Esophagus muscularis mucosa (tissue), 4 donors: ENCODE data around the gene FA2H. TPM values are rescaled to one million over a fixed set of nuclear protein-coding genes. Genes with fewer than 3 reads are reported as not detected.

Experiments used
- DNase-seq: peaks from one replicate; pipeline ENCODE4 v3.0.0-alpha.2; 2017; ENCODE audit errors: extremely low spot score
- H3K27ac ChIP-seq, 4 donors: fragments of 200-600 bp; sonication (generic); replicated peaks in 1 of 4; 1 replicate in 3 of 4; 2 replicates in 1 of 4; pipeline ENCODE4 v1.5.1; 2016 to 2019; ENCODE audit warnings: mild to moderate bottlenecking in 1 of 4
- H3K27me3 ChIP-seq, 4 donors: fragments of 200-600 bp; sonication (generic); one replicate each; pipeline versions ENCODE4 v1.5.1 to v1.6.0; 2016 to 2019
- H3K36me3 ChIP-seq, 4 donors: fragments of 200-600 bp; sonication (generic); one replicate each; pipeline ENCODE4 v1.5.1; 2016 to 2019
- H3K4me1 ChIP-seq, 4 donors: fragments of 200-600 bp; sonication (generic); one replicate each; pipeline ENCODE4 v1.5.1; 2016 to 2019
- H3K4me3 ChIP-seq, 4 donors: fragments of 200-600 bp; sonication (generic); 1 replicate in 2 of 4; 2 replicates in 2 of 4; pipeline ENCODE4 v1.5.1; 2016 to 2019; ENCODE audit warnings: mild to moderate bottlenecking in 4 of 4, moderate library complexity in 1 of 4
- H3K9me3 ChIP-seq, 4 donors: fragments of 200-600 bp; sonication (generic); 1 replicate in 3 of 4; 2 replicates in 1 of 4; pipeline ENCODE4 v1.5.1; 2016 to 2019
- EP300 ChIP-seq: sonication (generic); formaldehyde crosslinking; IDR thresholded peaks from one replicate; pipeline ENCODE4 v1.6.1; 2017; ENCODE audit warnings: antibody characterized with exemption
- POLR2A ChIP-seq: fragments of 450-650 bp; IDR thresholded peaks from one replicate; pipeline ENCODE4 v1.6.1; 2017; ENCODE audit warnings: antibody characterized with exemption, moderate library complexity, mild to moderate bottlenecking, low read depth
- POLR2AphosphoS5 ChIP-seq, 2 donors: sonication (generic); formaldehyde crosslinking; IDR thresholded peaks; one replicate each; pipeline ENCODE4 v1.6.1; 2017; ENCODE audit warnings: antibody characterized with exemption in 2 of 2
- WGBS: methylation state at CpG from one replicate; pipeline ENCODE4 v1.1.5; 2018; 5-methylcytosine and 5-hydroxymethylcytosine counted together
- intact Hi-C: fragments of 100-400 bp; cut with DNase I; formaldehyde crosslinking; loops from one replicate; pipeline ENCODE4 v1.15.1; 2023
- total RNA-seq, 4 donors: library from RNA; depleted of rRNA; stranded (reverse); fragments of >200 nt; gene quantifications; one replicate each; pipeline versions ENCODE4 v1.1.0 to v1.2.1, GENCODE V29; 2016
- TF ChIP-seq, protein P1 (sequence below), 3 experiments: fragments of 200-600 bp in 2 of 3; fragments of 450-650 bp in 1 of 3; sonication (generic) in 2 of 3; IDR thresholded peaks; one replicate each; pipeline ENCODE4 v1.5.1; 2017 to 2019; ENCODE audit warnings: antibody characterized with exemption in 3 of 3, mild to moderate bottlenecking in 2 of 3, moderate library complexity in 1 of 3

The FA2H gene
- total RNA-seq, 4 donors from 2014 or later = 0.50 to 0.92 (median 0.52) TPM; not detected in 1

DNA sequence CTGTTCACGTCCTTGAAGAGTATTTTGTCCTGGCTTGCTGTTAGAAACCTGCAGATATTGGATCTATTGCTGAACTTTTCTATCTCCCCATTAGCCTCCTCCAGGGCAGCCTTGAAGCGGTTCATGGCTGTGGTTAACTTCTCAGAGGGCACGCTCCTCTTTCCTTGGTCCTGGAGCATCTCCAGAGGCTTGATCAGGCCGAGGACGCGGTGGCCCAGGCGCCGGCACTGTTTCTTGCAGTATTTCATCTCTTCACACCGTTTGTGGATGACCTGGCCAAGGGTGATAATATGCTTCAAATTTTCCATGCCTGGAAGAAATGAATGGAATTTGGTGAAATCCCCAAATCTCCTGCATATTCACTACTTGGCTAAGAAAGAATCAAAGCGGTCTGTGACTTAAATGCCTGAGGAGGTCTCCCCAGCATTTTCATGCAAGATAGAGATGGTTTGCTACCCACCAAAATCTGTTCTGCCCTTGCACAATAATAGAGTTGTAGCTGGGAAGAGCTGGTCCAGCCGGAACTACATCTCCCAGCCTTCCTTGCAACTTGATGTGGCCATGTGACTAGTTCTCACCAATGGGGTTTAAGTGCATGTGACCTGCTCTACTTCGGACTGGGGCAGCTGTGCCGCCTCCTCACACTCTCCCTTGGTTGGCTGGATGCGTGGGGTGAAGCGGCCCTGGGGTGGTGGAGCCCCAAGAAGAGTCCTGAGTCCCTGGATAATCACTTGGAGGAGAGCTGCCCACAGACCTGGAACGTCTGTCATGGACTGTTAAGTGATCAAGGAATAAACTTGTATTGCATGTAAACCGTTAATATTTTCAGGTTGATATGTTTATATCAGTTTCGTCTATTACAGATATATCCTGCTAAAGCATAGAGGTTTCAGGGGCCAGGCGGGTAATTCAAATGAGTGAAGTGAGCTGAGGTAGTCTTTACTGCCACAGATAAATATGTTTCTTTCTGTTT is 78.9 kb downstream of the FA2H start:
- H3K4me1 ChIP-seq = peaks cover 6 to 30% (median 26%) of the 10 kb centered on the region in 4 donors
- H3K27me3 ChIP-seq = no peaks in the 10 kb centered on the region
- peak overlapping the region in 3 of 4 donors; percentile 36 to 63 (median 58) for H3K27ac ChIP-seq
- DNase-seq = peak; percentile 94
- H3K4me3 ChIP-seq = peak overlapping the region; percentile 40 to 60 (median 48)
- H3K36me3 ChIP-seq = peaks cover 0 to 37% (median 20%) of the 10 kb centered on the region in 4 donors
- H3K9me3 ChIP-seq = no peaks in the 10 kb centered on the region
- TF ChIP-seq, protein P1, sequence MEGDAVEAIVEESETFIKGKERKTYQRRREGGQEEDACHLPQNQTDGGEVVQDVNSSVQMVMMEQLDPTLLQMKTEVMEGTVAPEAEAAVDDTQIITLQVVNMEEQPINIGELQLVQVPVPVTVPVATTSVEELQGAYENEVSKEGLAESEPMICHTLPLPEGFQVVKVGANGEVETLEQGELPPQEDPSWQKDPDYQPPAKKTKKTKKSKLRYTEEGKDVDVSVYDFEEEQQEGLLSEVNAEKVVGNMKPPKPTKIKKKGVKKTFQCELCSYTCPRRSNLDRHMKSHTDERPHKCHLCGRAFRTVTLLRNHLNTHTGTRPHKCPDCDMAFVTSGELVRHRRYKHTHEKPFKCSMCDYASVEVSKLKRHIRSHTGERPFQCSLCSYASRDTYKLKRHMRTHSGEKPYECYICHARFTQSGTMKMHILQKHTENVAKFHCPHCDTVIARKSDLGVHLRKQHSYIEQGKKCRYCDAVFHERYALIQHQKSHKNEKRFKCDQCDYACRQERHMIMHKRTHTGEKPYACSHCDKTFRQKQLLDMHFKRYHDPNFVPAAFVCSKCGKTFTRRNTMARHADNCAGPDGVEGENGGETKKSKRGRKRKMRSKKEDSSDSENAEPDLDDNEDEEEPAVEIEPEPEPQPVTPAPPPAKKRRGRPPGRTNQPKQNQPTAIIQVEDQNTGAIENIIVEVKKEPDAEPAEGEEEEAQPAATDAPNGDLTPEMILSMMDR (IDR thresholded peaks at IDR 0.05) = no peak
- peak; percentile 73 to 82 for TF ChIP-seq POLR2AphosphoS5 (IDR thresholded peaks at IDR 0.05)
- 51% methylated on average over 19 of the region's 19 CpGs for WGBS
- intact Hi-C loops = no loop called here

DNA sequence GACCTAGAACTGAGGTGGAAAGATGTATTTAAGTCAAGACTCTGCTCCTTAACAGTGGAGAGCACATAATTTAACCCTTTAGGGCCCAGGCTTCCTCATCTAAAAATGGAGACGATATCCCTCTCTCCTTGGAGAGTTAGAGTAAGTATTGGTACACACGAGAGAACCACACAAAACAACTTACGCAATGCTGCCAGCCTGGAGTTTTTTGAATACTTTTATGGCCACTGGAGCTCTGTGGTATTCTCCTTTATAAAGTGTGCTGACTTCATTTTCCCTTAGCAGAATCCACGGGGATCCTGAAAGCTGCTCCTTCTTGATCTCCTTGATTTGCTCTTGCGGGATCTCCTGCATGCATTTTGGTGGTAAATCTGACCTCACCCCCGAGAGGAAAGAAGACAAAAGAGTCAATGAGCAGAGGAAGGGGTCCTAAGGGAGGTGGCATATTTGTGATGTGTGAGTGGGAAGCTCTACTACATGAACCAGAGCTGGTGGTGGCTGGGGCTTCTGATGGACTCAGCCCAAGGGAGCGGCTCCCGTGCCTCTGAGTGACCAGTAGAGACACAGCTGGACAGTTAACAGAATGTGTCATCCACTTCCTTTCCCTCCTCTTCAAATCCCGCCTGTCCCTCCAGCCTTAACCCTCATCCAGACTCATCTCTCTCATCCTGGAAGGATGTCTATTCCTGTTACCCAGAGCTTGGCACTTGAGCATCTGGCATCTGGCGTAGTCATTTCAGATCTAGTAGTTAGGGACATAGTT is 83.3 kb downstream of the FA2H start:
- Histone ChIP-seq H3K36me3 (peaks cover 0 to 70% (median 32%) of the 10 kb centered on the region in 4 donors), H3K27ac (no peak overlapping the region), H3K9me3 (no peaks in the 10 kb centered on the region), H3K4me1 (peaks cover 4 to 7% (median 5%) of the 10 kb centered on the region in 4 donors), H3K27me3 (no peaks in the 10 kb centered on the region), H3K4me3 (no peak overlapping the region)
- intact Hi-C loops = no loop called here
- no peak for DNase-seq
- TF ChIP-seq POLR2A = no peak
- no peak for TF ChIP-seq POLR2AphosphoS5 (IDR thresholded peaks at IDR 0.05)
- TF ChIP-seq, protein P1 (IDR thresholded peaks at IDR 0.05) = no peak
- TF ChIP-seq EP300 = no peak
- 80% methylated on average over 10 of the region's 10 CpGs for WGBS

DNA sequence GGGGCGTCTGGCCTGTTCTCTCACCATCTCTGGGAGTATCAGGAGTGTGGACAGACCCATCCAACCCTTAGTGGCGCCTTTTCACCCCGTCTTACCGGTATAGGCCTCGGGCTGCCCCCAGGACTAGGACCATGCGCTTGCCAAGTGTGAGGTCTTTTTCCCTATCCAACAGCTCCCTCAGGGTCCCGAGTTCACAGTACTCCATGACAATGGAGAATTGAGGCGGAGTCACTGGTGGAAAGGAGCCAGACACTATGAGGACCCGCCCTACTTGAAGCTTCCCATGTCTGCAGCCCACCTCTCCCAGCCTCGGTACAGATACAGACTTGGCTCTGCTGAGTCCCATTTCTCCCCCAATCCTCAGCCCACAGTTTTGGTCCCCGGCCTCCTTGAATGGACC is 92.1 kb downstream of the FA2H start:
- Histone ChIP-seq H3K4me1 (no peaks in the 10 kb centered on the region), H3K9me3 (no peaks in the 10 kb centered on the region), H3K4me3 (no peak overlapping the region), H3K36me3 (peaks cover 0 to 81% (median 45%) of the 10 kb centered on the region in 4 donors), H3K27ac (no peak overlapping the region), H3K27me3 (no peaks in the 10 kb centered on the region)
- TF ChIP-seq POLR2A = no peak
- no peak for TF ChIP-seq EP300
- TF ChIP-seq, protein P1 (IDR thresholded peaks at IDR 0.05) = no peak
- no peak for TF ChIP-seq POLR2AphosphoS5 (IDR thresholded peaks at IDR 0.05)
- no peak for DNase-seq
- intact Hi-C loops = no loop called here
- 83% methylated on average over 11 of the region's 11 CpGs for WGBS

DNA sequence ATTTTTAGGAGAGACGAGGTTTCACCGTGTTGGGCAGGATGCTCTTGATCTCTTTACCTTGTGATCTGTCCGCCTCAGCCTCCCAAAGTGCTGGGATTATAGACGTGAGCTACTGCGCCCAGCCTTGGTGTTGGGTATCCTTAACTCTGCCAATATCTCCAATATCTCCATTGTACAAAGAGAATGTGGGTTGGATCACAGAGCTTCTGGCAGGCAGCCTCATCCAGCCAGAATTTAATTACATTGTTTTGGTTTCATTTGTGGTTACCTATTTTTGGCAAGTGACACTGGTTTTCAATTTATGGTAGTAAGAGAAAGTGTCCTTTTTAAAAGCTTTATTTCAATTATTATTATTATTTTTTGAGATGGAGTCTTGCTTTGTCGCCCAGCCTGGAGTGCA is 93.9 kb downstream of the FA2H start:
- no peak for DNase-seq
- no peaks in the 10 kb centered on the region for H3K27me3 ChIP-seq
- H3K36me3 ChIP-seq = peaks cover 0 to 93% (median 41%) of the 10 kb centered on the region in 4 donors
- intact Hi-C loops = no loop called here
- H3K4me3 ChIP-seq = no peak overlapping the region
- TF ChIP-seq, protein P1 (IDR thresholded peaks at IDR 0.05) = no peak
- no peak for TF ChIP-seq POLR2AphosphoS5 (IDR thresholded peaks at IDR 0.05)
- TF ChIP-seq EP300 = no peak
- TF ChIP-seq POLR2A = no peak
- H3K4me1 ChIP-seq = no peaks in the 10 kb centered on the region
- WGBS = 99% methylated on average over 6 of the region's 6 CpGs
- no peak overlapping the region for H3K27ac ChIP-seq
- H3K9me3 ChIP-seq = no peaks in the 10 kb centered on the region
